Lung (tissue), 12 donors: ENCODE measurements around the gene RALGPS1. TPM values are rescaled to one million over a fixed set of nuclear protein-coding genes. Genes with fewer than 3 reads are reported as not detected.

ENCODE experiments used
- ATAC-seq: fragments of 200-7000 bp; cut with Tn5 transposase; one replicate; pipeline ENCODE4 v1.9.1; 2020; ENCODE audit warnings: moderate number of reproducible peaks; ENCODE audit not compliant: insufficient read depth, low FRiP score
- DNase-seq, 3 donors: peaks; one replicate each; pipeline ENCODE4 v3.0.0-alpha.2; 2013 to 2017
- H3K27ac ChIP-seq, 2 donors: one replicate each; pipeline ENCODE4 v1.5.1; 2013; ENCODE audit warnings: mild to moderate bottlenecking in 2 of 2, moderate library complexity in 2 of 2, control low read depth in 1 of 2, inconsistent platforms in 1 of 2, low read depth in 1 of 2, low read length in 1 of 2
- H3K27me3 ChIP-seq, 3 donors: one replicate each; pipeline ENCODE4 v1.5.1; 2013; ENCODE audit warnings: low read length in 2 of 3; ENCODE audit not compliant: control insufficient read depth in 3 of 3, insufficient read depth in 3 of 3
- H3K36me3 ChIP-seq, 4 donors: one replicate each; pipeline ENCODE4 v1.5.1; 2013; ENCODE audit warnings: low read length in 4 of 4, mild to moderate bottlenecking in 1 of 4, moderate library complexity in 1 of 4; ENCODE audit not compliant: control insufficient read depth in 4 of 4, insufficient read depth in 4 of 4
- H3K4me1 ChIP-seq, 5 donors: one replicate each; pipeline ENCODE4 v1.5.1; 2013; ENCODE audit warnings: low read length in 5 of 5, mild to moderate bottlenecking in 2 of 5, moderate library complexity in 1 of 5; ENCODE audit not compliant: control insufficient read depth in 5 of 5, insufficient read depth in 5 of 5
- H3K4me3 ChIP-seq: one replicate; pipeline ENCODE4 v1.5.1; 2013; ENCODE audit warnings: mild to moderate bottlenecking, control low read depth, moderate library complexity
- H3K9ac ChIP-seq, 2 donors: one replicate each; pipeline ENCODE4 v1.5.1; 2013; ENCODE audit warnings: low read length in 2 of 2, control low read depth in 1 of 2; ENCODE audit not compliant: insufficient read depth in 1 of 2
- H3K9me3 ChIP-seq, 4 donors: one replicate each; pipeline ENCODE4 v1.5.1; 2013; ENCODE audit warnings: low read length in 3 of 4, mild to moderate bottlenecking in 1 of 4, moderate library complexity in 1 of 4; ENCODE audit not compliant: control insufficient read depth in 4 of 4, insufficient read depth in 3 of 4
- CTCF ChIP-seq: IDR thresholded peaks from 2 replicates; pipeline ENCODE4 v1.5.1; 2012; ENCODE audit warnings: mild to moderate bottlenecking; ENCODE audit errors: control extremely low read depth, extremely low read depth
- WGBS, 2 donors: extraction: QIAGEN DNeasy Blood & Tissue Kit; methylation state at CpG; one replicate each; pipeline ENCODE4 v1.1.7; 2013; 5-methylcytosine and 5-hydroxymethylcytosine counted together
- polyA plus RNA-seq, 2 donors: library from polyadenylated mRNA; stranded (reverse); fragments of 200-250 nt; gene quantifications; one replicate each; pipeline ENCODE4 v1.2.1, GENCODE V29; 2013
- total RNA-seq, 2 donors: library from RNA; depleted of rRNA in 1 of 2; stranded (reverse); fragments of >200 nt in 1 of 2; gene quantifications; one replicate each; pipeline ENCODE4 v1.2.1, GENCODE V29; 2014 to 2021
- donor health status: control.
- donor health status: control.
- donor health status: Bipolar disorder and iron deficiency.
- donor health status: healthy.
- donor health status: DM: yes; HTN: yes; CAD: no.

RALGPS1 gene
- total and polyA plus RNA-seq, 4 donors: 3.5 to 30.3 (median 11.9) TPM

- Histone ChIP-seq H3K4me3 (no peak overlapping the region), H3K9me3 (no peaks in the 10 kb centered on the region), H3K9ac (no peak overlapping the region), H3K27me3 (no peaks in the 10 kb centered on the region), H3K4me1 (peaks cover 0 to 8% (median 0%) of the 10 kb centered on the region in 5 donors), H3K27ac (no peak overlapping the region), H3K36me3 (peaks cover 0 to 2% (median 0%) of the 10 kb centered on the region in 4 donors)
- 92% methylated on average over 15 of the region's 15 CpGs for WGBS, 2 donors
- DNase-seq: no peak
- no peak for TF ChIP-seq CTCF
- ATAC-seq: no peak
Measured at GRCh38 chr9:127222388-127223095, 308.0 kb downstream of the RALGPS1 start.

GRCh38 chr9:127223266-127223665 lies 308.7 kb downstream of the RALGPS1 start:
- H3K27me3 ChIP-seq: no peaks in the 10 kb centered on the region
- peaks cover 0 to 2% (median 0%) of the 10 kb centered on the region in 4 donors for H3K36me3 ChIP-seq
- no peak for ATAC-seq
- H3K4me3 ChIP-seq: no peak overlapping the region
- H3K4me1 ChIP-seq: peaks cover 0 to 8% (median 0%) of the 10 kb centered on the region in 5 donors
- WGBS, 2 donors: 66 to 74% methylated on average over 4 of the region's 4 CpGs
- no peak for DNase-seq
- no peak overlapping the region for H3K27ac ChIP-seq
- H3K9me3 ChIP-seq: no peaks in the 10 kb centered on the region
- no peak for TF ChIP-seq CTCF
- no peak overlapping the region for H3K9ac ChIP-seq

GRCh38 chr9:127223810-127224177 lies 309.2 kb downstream of the RALGPS1 start:
- no peak for DNase-seq
- no peak for TF ChIP-seq CTCF
- H3K4me3 ChIP-seq: no peak overlapping the region

More at GRCh38 chr9:127223810-127224177, 309.2 kb downstream of the RALGPS1 start:
- no peak for ATAC-seq
- Histone ChIP-seq H3K36me3 (peaks cover 0 to 2% (median 0%) of the 10 kb centered on the region in 4 donors), H3K27ac (no peak overlapping the region), H3K9me3 (no peaks in the 10 kb centered on the region), H3K9ac (no peak overlapping the region), H3K27me3 (no peaks in the 10 kb centered on the region), H3K4me1 (peaks cover 0 to 8% (median 0%) of the 10 kb centered on the region in 5 donors)
- WGBS, 2 donors: 35 to 37% methylated on average over 8 of the region's 8 CpGs
